ENCODE measurements around the gene UTP4. TPM values are rescaled to one million over a fixed set of nuclear protein-coding genes. Genes with fewer than 3 reads are reported as not detected.

UTP4 gene
- total and polyA plus RNA-seq, 2 donors (not counting 3 experiments of a cell fraction or from before 2014, with no cell fraction given): 56.1 to 59.5 TPM

- Histone ChIP-seq H3K27me3 (ENCODE audit: control insufficient read depth in 2 of 2, insufficient read depth in 2 of 2, low read length in 2 of 2) (no peaks in the 10 kb centered on the region), H3K4me2 (ENCODE audit: insufficient read depth, low read length) (no peak overlapping the region), H3K79me2 (ENCODE audit: control insufficient read depth, insufficient read depth, low read length) (peaks cover 93% of the 10 kb centered on the region), H3K36me3 (ENCODE audit: control insufficient read depth in 2 of 2, extremely low read depth in 1 of 2, insufficient read depth in 2 of 2, low read length in 2 of 2) (no peaks in the 10 kb centered on the region), H2AFZ (ENCODE audit: low read depth, low read length) (no peak overlapping the region), H3K4me1 (ENCODE audit: control insufficient read depth, extremely low read depth, insufficient read depth, low read length) (peaks cover 4% of the 10 kb centered on the region), H3K4me3 (replicated peaks in 1 of 3; ENCODE audit: insufficient read depth in 1 of 3, low read depth in 1 of 3, low read length in 3 of 3) (no peak overlapping the region), H3K27ac (ENCODE audit: insufficient read depth, low read depth, low read length) (no peak overlapping the region), H3K9ac (replicated peaks; ENCODE audit: extremely low read depth, insufficient read depth, low read length) (no peak overlapping the region), H3K9me3 (replicated peaks; ENCODE audit: control insufficient read depth, insufficient read depth, low read length) (no peaks in the 10 kb centered on the region), H3K9me1 (replicated peaks; ENCODE audit: control insufficient read depth, extremely low read depth, insufficient read depth, low read length) (no peaks in the 10 kb centered on the region), H4K20me1 (replicated peaks; ENCODE audit: control insufficient read depth, extremely low read depth, insufficient read depth, low read length) (no peaks in the 10 kb centered on the region)
- DNase-seq (ENCODE audit: low read depth, low spot score) (no peak), FAIRE-seq (no peak)
- BruUV-seq (replicated peaks): no TSS peak
- TF ChIP-seq EZH2 (IDR thresholded peaks at IDR 0.05; ENCODE audit: borderline replicate concordance, low read depth, low read length, severe bottlenecking) (no peak), MYC (IDR thresholded peaks at IDR 0.05; ENCODE audit: low read depth, low read length) (no peak), POLR2A (IDR thresholded peaks at IDR 0.05; ENCODE audit: low read depth, low read length) (no peak), POLR2AphosphoS5 (IDR thresholded peaks at IDR 0.05; ENCODE audit: insufficient read depth, low read depth, low read length) (no peak), MAX (IDR thresholded peaks at IDR 0.05; ENCODE audit: insufficient read depth, insufficient read length) (no peak), CTCF (IDR thresholded peaks at IDR 0.05; ENCODE audit: extremely low read depth in 1 of 2, insufficient read depth in 1 of 2, low read depth in 1 of 2, low read length in 2 of 2) (no peak), FOS (IDR thresholded peaks at IDR 0.05; ENCODE audit: borderline replicate concordance, insufficient read depth, low read length) (no peak), GATA2 (IDR thresholded peaks at IDR 0.05; ENCODE audit: insufficient read depth, insufficient read length, low read depth, low read length) (no peak), JUN (IDR thresholded peaks at IDR 0.05; ENCODE audit: borderline replicate concordance, insufficient read depth, insufficient read length, low read depth) (no peak)
- intact Hi-C loops (cut with micrococcal nuclease): no loop called here
- dilution Hi-C loops (cut with MboI; ENCODE audit: extremely low pct_ligation_motif_present, low sequenced_read_pairs): no loop called here
- CTCF ChIA-PET: interaction anchor here (1.5 kb wide), 1 partner anchor 17 kb away, joined by 4 read pairs; no protein-coding TSS in a partner anchor
- POLR2A ChIA-PET: no interaction called here
Observed at GRCh38 chr16:69201291-69201690, 68.8 kb downstream of the UTP4 start.

Measured in endothelial cell of umbilical vein (primary cell).